HL-60/S4 treated with phorbol 12-myristate 13-acetate at 8.2 ng/mL for 4 days and 3 days (cell line): Measurements from ENCODE around the gene AASS.

ENCODE experiments used
- in situ Hi-C: fragments of 300-500 bp; cut with MboI; formaldehyde crosslinking; loops from 2 replicates; pipeline ENCODE4 v1.15.0; 2022; ENCODE audit warnings: low sequenced_read_pairs

The AASS gene

GRCh38 chr7:122046402-122046801 is 97.6 kb downstream of the AASS start:
- in situ Hi-C loops: no loop called here

GRCh38 chr7:122040147-122040546 is 103.9 kb downstream of the AASS start:
- in situ Hi-C loops: no loop called here

GRCh38 chr7:122038904-122039303 is 105.1 kb downstream of the AASS start:
- in situ Hi-C loops: no loop called here

GRCh38 chr7:122038134-122038533 is 105.9 kb downstream of the AASS start:
- in situ Hi-C loops: no loop called here

- in situ Hi-C loops: no loop called here
Observed at GRCh38 chr7:122035876-122036275, 108.2 kb downstream of the AASS start.

- in situ Hi-C loops: no loop called here
Observed at GRCh38 chr7:122033641-122034040, 110.4 kb downstream of the AASS start.

GRCh38 chr7:122027058-122027457 is 117.0 kb downstream of the AASS start:
- in situ Hi-C loops: no loop called here
